Dermis lymphatic vessel endothelial cell (primary cell): Measurements from ENCODE around the gene TMEM165. TPM values are rescaled to one million over a fixed set of nuclear protein-coding genes. Genes with fewer than 3 reads are reported as not detected.

Source experiments
- total RNA-seq: library from RNA; depleted of rRNA; stranded (reverse); fragments of >200 nt; gene quantifications from 2 replicates; pipeline ENCODE4 v1.2.1, GENCODE V29; 2014

The TMEM165 gene, protein sequence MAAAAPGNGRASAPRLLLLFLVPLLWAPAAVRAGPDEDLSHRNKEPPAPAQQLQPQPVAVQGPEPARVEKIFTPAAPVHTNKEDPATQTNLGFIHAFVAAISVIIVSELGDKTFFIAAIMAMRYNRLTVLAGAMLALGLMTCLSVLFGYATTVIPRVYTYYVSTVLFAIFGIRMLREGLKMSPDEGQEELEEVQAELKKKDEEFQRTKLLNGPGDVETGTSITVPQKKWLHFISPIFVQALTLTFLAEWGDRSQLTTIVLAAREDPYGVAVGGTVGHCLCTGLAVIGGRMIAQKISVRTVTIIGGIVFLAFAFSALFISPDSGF
- 93.6 and 114 TPM in 2 replicates for total RNA-seq

DNA sequence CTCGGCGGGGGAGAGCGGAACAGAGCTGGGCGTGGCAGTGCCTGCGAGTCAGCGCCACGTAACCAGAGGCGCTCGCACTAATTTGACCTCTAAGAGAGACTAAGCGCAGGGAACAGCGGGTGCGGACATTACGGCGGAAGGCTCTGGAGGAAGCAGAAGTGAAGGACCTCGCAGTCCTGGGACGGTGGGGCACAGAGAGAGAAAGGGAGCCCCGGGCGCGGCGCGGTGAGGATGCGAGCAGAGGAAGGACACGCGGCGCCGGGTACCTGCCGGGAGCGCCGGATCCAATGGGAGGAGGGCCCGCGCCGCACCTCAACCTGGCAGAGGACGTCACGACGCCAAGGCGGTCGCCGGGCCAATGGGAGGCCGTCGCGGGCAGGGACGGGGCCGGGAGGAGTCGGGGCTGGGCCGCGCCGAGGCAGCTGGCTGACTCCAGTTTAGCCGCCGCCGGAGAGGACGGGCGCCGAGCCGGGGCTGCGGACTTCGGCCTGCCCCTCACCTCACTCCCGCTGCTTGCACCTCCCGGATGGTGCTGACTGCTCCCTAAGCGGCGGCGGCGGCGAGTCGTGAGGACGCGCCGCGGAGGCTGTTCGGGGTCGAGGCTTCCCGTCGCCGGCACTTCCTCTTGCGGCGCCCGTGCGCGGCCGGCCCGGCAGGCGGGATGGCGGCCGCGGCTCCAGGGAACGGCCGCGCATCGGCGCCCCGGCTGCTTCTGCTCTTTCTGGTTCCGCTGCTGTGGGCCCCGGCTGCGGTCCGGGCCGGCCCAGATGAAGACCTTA lies at the start of gene TMEM165:
TSS of gene TMEM165 (plus strand) at position 429 of the 779 bp plus-strand sequence. CDS start at position 662, 233 bp downstream.

DNA sequence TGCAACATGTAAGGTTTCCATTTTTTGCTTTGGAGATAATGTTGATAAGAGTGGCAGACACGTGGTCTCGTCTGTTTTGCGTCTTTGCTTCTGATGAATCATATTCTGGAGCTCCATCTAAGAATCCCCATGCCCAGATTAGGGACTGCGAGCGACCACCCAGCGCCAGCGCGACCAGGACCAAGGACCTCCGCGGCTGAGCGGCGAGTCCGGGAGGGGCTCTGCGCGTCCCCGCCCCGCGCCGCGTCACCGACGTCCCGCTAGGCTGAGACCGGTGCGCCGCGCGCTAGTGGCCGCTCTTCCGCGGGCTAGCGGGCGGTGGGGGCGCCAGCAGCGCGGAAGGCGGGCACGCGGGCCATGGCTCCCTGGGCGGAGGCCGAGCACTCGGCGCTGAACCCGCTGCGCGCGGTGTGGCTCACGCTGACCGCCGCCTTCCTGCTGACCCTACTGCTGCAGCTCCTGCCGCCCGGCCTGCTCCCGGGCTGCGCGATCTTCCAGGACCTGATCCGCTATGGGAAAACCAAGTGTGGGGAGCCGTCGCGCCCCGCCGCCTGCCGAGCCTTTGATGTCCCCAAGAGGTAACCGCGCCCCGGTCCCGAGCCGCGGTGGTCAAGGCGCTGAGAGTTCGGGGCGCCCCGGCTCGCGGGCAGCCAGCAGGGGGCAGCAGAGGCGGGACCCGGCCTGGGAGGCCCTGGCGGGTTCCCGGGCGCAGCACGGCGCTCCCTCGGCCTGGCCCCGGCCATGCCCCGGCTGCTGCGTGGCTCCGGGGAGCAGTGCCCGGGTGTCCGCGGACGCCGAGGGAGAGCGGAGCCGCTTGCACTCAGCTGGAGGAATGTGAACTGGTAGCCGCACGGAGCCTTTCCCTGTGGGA lies 49.5 kb upstream of the TMEM165 start, which contains the start of gene SRD5A3:
TSS of gene SRD5A3 (plus strand) at position 263 of the 871 bp plus-strand sequence. CDS start at position 358, 95 bp downstream.

Other genes with a start within 250 kb of the TMEM165 start
- gene SRD5A3, start 49.7 kb upstream of the TMEM165 start, total RNA-seq: 7.6 and 7.8 TPM in 2 replicates
- gene CLOCK, start 151.0 kb downstream of the TMEM165 start, total RNA-seq: 18.9 and 22.5 TPM in 2 replicates
- not detected in 2 replicates for gene PDCL2, start 196.3 kb downstream of the TMEM165 start, total RNA-seq
- gene NMU, start 240.3 kb downstream of the TMEM165 start, total RNA-seq: 0.17 TPM in 1 of 2 replicates, not detected in the other